ENCODE data around the gene ZC3H4.

ZC3H4 gene

GRCh38 chr19:47133021-47133471 lies 19.5 kb upstream of the ZC3H4 start:
- DNase-seq (ENCODE audit: low spot score), result no peak

GRCh38 chr19:47132194-47132852 lies 18.7 kb upstream of the ZC3H4 start:
- DNase-seq (ENCODE audit: low spot score), result no peak

- DNase-seq (ENCODE audit: low spot score), result peak; percentile 89
Observed at GRCh38 chr19:47130589-47131227, 17.1 kb upstream of the ZC3H4 start, which contains the start of gene SAE1. Gene SAE1, plus strand, starts transcription at chr19:47130835. Its CDS starts 96 bp downstream, at chr19:47130931.

- no peak for DNase-seq (ENCODE audit: low spot score)
Observed at GRCh38 chr19:47130120-47130588, 16.6 kb upstream of the ZC3H4 start.

- DNase-seq (ENCODE audit: low spot score), result no peak
Observed at GRCh38 chr19:47129579-47129978, 16.0 kb upstream of the ZC3H4 start.

- no peak for DNase-seq (ENCODE audit: low spot score)
Observed at GRCh38 chr19:47125669-47125938, 12.0 kb upstream of the ZC3H4 start.

GRCh38 chr19:47124937-47125668 lies 11.5 kb upstream of the ZC3H4 start:
- peak; percentile 69 for DNase-seq (ENCODE audit: low spot score)

- no peak for DNase-seq (ENCODE audit: low spot score)
Observed at GRCh38 chr19:47123406-47123805, 9.8 kb upstream of the ZC3H4 start.

GRCh38 chr19:47122359-47123335 lies 9.1 kb upstream of the ZC3H4 start:
- DNase-seq (ENCODE audit: low spot score), result no peak

GRCh38 chr19:47120470-47121067 lies 7.0 kb upstream of the ZC3H4 start:
- no peak for DNase-seq (ENCODE audit: low spot score)

- no peak for DNase-seq (ENCODE audit: low spot score)
Observed at GRCh38 chr19:47113850-47114651, 475 bp upstream of the ZC3H4 start.

GRCh38 chr19:47112166-47112996 lies 1.2 kb downstream of the ZC3H4 start:
- peak; percentile 87 for DNase-seq (ENCODE audit: low spot score)

- DNase-seq (ENCODE audit: low spot score), result no peak
Observed at GRCh38 chr19:47111682-47112165, 1.9 kb downstream of the ZC3H4 start.

GRCh38 chr19:47111006-47111621 lies 2.5 kb downstream of the ZC3H4 start:
- DNase-seq (ENCODE audit: low spot score), result no peak

- DNase-seq (ENCODE audit: low spot score), result no peak
Observed at GRCh38 chr19:47110521-47111005, 3.0 kb downstream of the ZC3H4 start.

GRCh38 chr19:47109541-47110375 lies 3.8 kb downstream of the ZC3H4 start:
- peak; percentile 70 for DNase-seq (ENCODE audit: low spot score)

- no peak for DNase-seq (ENCODE audit: low spot score)
Observed at GRCh38 chr19:47109177-47109540, 4.4 kb downstream of the ZC3H4 start.
